SK-N-SH (cell line): ENCODE results near the gene MAGEA9B. TPM values are rescaled to one million over a fixed set of nuclear protein-coding genes. Genes with fewer than 3 reads are reported as not detected.

ENCODE experiments used
- CTCF ChIA-PET: fragments of 300-600, 350-600 bp; formaldehyde crosslinking; extraction: SDS; loops from one replicate; lab custom pipeline; 2021; lab: Yijun Ruan, JAX
- POLR2A ChIA-PET: fragments of 350-600 bp; sonication (Branson Sonifier 250); formaldehyde crosslinking; extraction: SDS; loops from one replicate; lab custom pipeline; 2020; ENCODE audit warnings: antibody characterized with exemption, inconsistent platforms; lab: Yijun Ruan, JAX
- DNase-seq: peaks from one replicate; pipeline ENCODE4 v3.0.0; 2012
- H2AFZ ChIP-seq: fragments of 200-600 bp; sonication (generic); 2 replicates; pipeline ENCODE4 v1.8.1; 2016; ENCODE audit warnings: antibody characterized with exemption, mild to moderate bottlenecking, low read depth
- H3F3A ChIP-seq: fragments of 200-600 bp; sonication (generic); replicated peaks from 2 replicates; pipeline ENCODE3; 2016; ENCODE audit warnings: antibody characterized with exemption, mild to moderate bottlenecking; ENCODE audit not compliant: insufficient read depth
- H3K27ac ChIP-seq, 2 experiments: fragments of 200-500 bp in 1 of 2; fragments of 200-600 bp in 1 of 2; sonication (Bioruptor generic) in 1 of 2; sonication (generic), shearing (Covaris generic) in 1 of 2; 2 replicates each; pipeline versions ENCODE4 v1.5.1 to v1.6.1; 2014 to 2016; ENCODE audit warnings: low read depth in 2 of 2, inconsistent platforms in 1 of 2, low read length in 1 of 2, mild to moderate bottlenecking in 1 of 2, mixed read lengths in 1 of 2
- H3K27me3 ChIP-seq: fragments of 200-600 bp; sonication (generic), shearing (Covaris generic); 2 replicates; pipeline ENCODE4 v1.6.1; 2016; ENCODE audit warnings: mixed run types; ENCODE audit not compliant: insufficient read depth
- H3K36me3 ChIP-seq, 2 experiments: fragments of 200-500 bp in 1 of 2; fragments of 200-600 bp in 1 of 2; sonication (Bioruptor generic) in 1 of 2; sonication (generic) in 1 of 2; replicated peaks in 1 of 2; 2 replicates each; pipeline versions ENCODE3 to v1.5.1; 2014 to 2016; ENCODE audit warnings: low read length in 1 of 2, mild to moderate bottlenecking in 1 of 2; ENCODE audit not compliant: insufficient read depth in 2 of 2, control insufficient read depth in 1 of 2
- H3K4me1 ChIP-seq, 2 experiments: fragments of 200-500 bp in 1 of 2; fragments of 200-600 bp in 1 of 2; sonication (Bioruptor generic) in 1 of 2; sonication (generic), shearing (Covaris generic) in 1 of 2; 2 replicates each; pipeline versions ENCODE4 v1.5.1 to v1.6.1; 2014 to 2016; ENCODE audit warnings: low read depth in 1 of 2, low read length in 1 of 2, mixed run types in 1 of 2; ENCODE audit not compliant: insufficient read depth in 2 of 2, control insufficient read depth in 1 of 2
- H3K4me2 ChIP-seq: fragments of 200-600 bp; sonication (generic), shearing (Covaris generic); 2 replicates; pipeline ENCODE4 v1.6.1; 2017; ENCODE audit warnings: mixed run types
- H3K4me3 ChIP-seq, 2 experiments: fragments of 200-500 bp in 1 of 2; fragments of 200-600 bp in 1 of 2; sonication (Bioruptor generic) in 1 of 2; sonication (generic), shearing (Covaris generic) in 1 of 2; 2 replicates each; pipeline versions ENCODE4 v1.5.1 to v1.8.1; 2014 to 2016; ENCODE audit warnings: low read depth in 2 of 2, inconsistent platforms in 1 of 2, low read length in 1 of 2, mild to moderate bottlenecking in 1 of 2, mixed read lengths in 1 of 2, moderate library complexity in 1 of 2
- H3K79me2 ChIP-seq: fragments of 200-600 bp; sonication (generic); 2 replicates; pipeline ENCODE4 v1.8.1; 2017; ENCODE audit warnings: mild to moderate bottlenecking; ENCODE audit not compliant: insufficient read depth
- H3K9ac ChIP-seq: fragments of 200-600 bp; sonication (generic); 2 replicates; pipeline ENCODE4 v1.6.1; 2017; ENCODE audit warnings: mixed run types
- H3K9me2 ChIP-seq: fragments of 200-600 bp; sonication (generic); 2 replicates; pipeline ENCODE4 v1.6.1; 2017; ENCODE audit warnings: mixed run types
- H3K9me3 ChIP-seq: fragments of 200-600 bp; sonication (generic); 2 replicates; pipeline ENCODE4 v1.6.1; 2017; ENCODE audit warnings: mixed run types, mild to moderate bottlenecking, moderate library complexity
- H4K20me1 ChIP-seq: fragments of 200-600 bp; sonication (generic); 2 replicates; pipeline ENCODE4 v1.6.1; 2017; ENCODE audit warnings: mild to moderate bottlenecking, mixed run types; ENCODE audit not compliant: insufficient read depth
- CHD2 ChIP-seq: fragments of 150-350 bp; IDR thresholded peaks from 2 replicates; pipeline ENCODE4 v1.6.1; 2018; ENCODE audit warnings: low read length; ENCODE audit not compliant: partially characterized antibody
- ELF1 ChIP-seq: IDR thresholded peaks from 2 replicates; pipeline ENCODE4 v1.4.0; 2012
- EP300 ChIP-seq, 2 experiments: IDR thresholded peaks; 2 replicates each; pipeline versions ENCODE4 v1.4.0 to v1.6.1; 2012; ENCODE audit warnings: borderline replicate concordance in 1 of 2, low read depth in 1 of 2, low read length in 1 of 2
- EZH2phosphoT487 ChIP-seq: fragments of 200-600 bp; sonication (generic); IDR thresholded peaks from 2 replicates; pipeline ENCODE4 v1.6.1; 2017; ENCODE audit warnings: low read depth, mixed run types, mild to moderate bottlenecking, antibody characterized with exemption, moderate library complexity, borderline replicate concordance
- FOXJ3 ChIP-seq: sonication (generic); formaldehyde crosslinking; IDR thresholded peaks from 2 replicates; pipeline ENCODE4 v1.5.1; 2020; ENCODE audit warnings: mild to moderate bottlenecking, missing genetic modification reagents
- FOXM1 ChIP-seq: IDR thresholded peaks from 2 replicates; pipeline ENCODE4 v1.4.0; 2012; ENCODE audit warnings: low read depth, mild to moderate bottlenecking
- GABPA ChIP-seq: IDR thresholded peaks from 2 replicates; pipeline ENCODE4 v1.4.0; 2012; ENCODE audit warnings: low read depth, mild to moderate bottlenecking
- GATA2 ChIP-seq: sonication (generic); formaldehyde crosslinking; IDR thresholded peaks from 2 replicates; pipeline ENCODE4 v1.5.0; 2020; ENCODE audit warnings: mild to moderate bottlenecking, missing genetic modification reagents
- JUND ChIP-seq: IDR thresholded peaks from 2 replicates; pipeline ENCODE4 v1.4.0; 2012
- NRF1 ChIP-seq: IDR thresholded peaks from 2 replicates; pipeline ENCODE4 v1.6.1; 2012; ENCODE audit warnings: low read depth, mild to moderate bottlenecking, low read length
- POLR2AphosphoS5 ChIP-seq: IDR thresholded peaks from 2 replicates; pipeline ENCODE4 v1.6.1; 2012; ENCODE audit warnings: low read depth, low read length
- RCOR1 ChIP-seq: fragments of 150-350 bp; IDR thresholded peaks from 2 replicates; pipeline ENCODE4 v1.6.1; 2017; ENCODE audit warnings: antibody characterized with exemption, low read length
- SMC3 ChIP-seq: IDR thresholded peaks from 2 replicates; pipeline ENCODE4 v1.6.1; 2012; ENCODE audit warnings: low read depth, low read length, improper control_type of control experiment
- TAF1 ChIP-seq: IDR thresholded peaks from 2 replicates; pipeline ENCODE4 v1.6.1; 2012; ENCODE audit warnings: low read depth, mild to moderate bottlenecking, low read length, moderate library complexity, borderline replicate concordance
- TCF12 ChIP-seq: IDR thresholded peaks from 2 replicates; pipeline ENCODE4 v1.4.0; 2012
- YY1 ChIP-seq: IDR thresholded peaks from 2 replicates; pipeline ENCODE4 v1.4.0; 2012; ENCODE audit warnings: low read depth, mild to moderate bottlenecking
- WGBS: methylation state at CpG from one replicate; pipeline ENCODE4 v1.1.6; 2017; ENCODE audit warnings: low lambda C conversion rate; 5-methylcytosine and 5-hydroxymethylcytosine counted together
- polyA plus RNA-seq, 3 experiments: library from polyadenylated mRNA; depleted of rRNA; stranded (reverse); fragments of >200 nt; gene quantifications; 2 replicates each; pipeline ENCODE4 v1.2.3, GENCODE V29; 2012
- TF ChIP-seq, protein P1 (sequence below): IDR thresholded peaks from 2 replicates; pipeline ENCODE4 v1.4.0; 2012; ENCODE audit warnings: low read depth, borderline replicate concordance
- TF ChIP-seq, protein P2 (sequence below): IDR thresholded peaks from 2 replicates; pipeline ENCODE4; 2012
- TF ChIP-seq, protein P3 (sequence below): IDR thresholded peaks from 2 replicates; pipeline ENCODE4 v1.4.0; 2012; ENCODE audit warnings: low read depth, borderline replicate concordance
- TF ChIP-seq, protein P4 (sequence below): fragments of 150-350 bp; IDR thresholded peaks from 2 replicates; pipeline ENCODE4 v1.6.1; 2016; ENCODE audit warnings: mild to moderate bottlenecking, low read depth, low read length
- TF ChIP-seq, protein P5 (sequence below): fragments of 200-600 bp; sonication (generic); IDR thresholded peaks from 2 replicates; pipeline ENCODE4 v1.6.1; 2017; ENCODE audit warnings: antibody characterized with exemption, mild to moderate bottlenecking, moderate library complexity

The MAGEA9B gene
- polyA plus RNA-seq, 1 of the 3 experiments (the other 2 are of a cell fraction): 0.38 TPM

DNA sequence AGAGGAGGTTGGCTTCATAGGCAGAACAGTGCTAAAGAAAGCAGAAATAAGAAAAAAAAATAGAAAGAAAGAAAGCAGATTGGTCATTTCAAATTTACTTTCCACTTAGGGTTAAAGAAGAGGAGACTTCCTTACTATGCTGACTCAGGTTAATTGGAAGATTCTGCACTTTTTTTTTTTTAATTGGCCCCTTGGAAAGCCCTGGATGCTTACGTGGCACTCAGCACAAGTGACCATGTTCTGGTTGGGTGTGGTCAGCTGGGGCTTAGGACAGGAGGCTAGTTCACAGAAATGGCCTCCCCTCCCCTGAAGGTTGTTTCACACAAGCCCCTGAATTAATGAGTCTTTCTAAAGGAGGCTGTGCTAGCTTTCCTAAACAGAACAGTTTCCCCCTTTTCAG lies 14.5 kb downstream of the MAGEA9B start:
- Histone ChIP-seq H3K9ac (no peak overlapping the region), H3K27ac (peak overlapping the region in 1 of 2 experiments; percentile 35; a peak in 2 of 4 replicates), H3K9me2 (no peaks in the 10 kb centered on the region), H4K20me1 (no peaks in the 10 kb centered on the region), H3K9me3 (no peaks in the 10 kb centered on the region), H3K36me3 (no peaks in the 10 kb centered on the region), H3K79me2 (no peaks in the 10 kb centered on the region), H3K4me3 (no peak overlapping the region), H3K27me3 (no peaks in the 10 kb centered on the region; the same call in 1 of the 2 replicates), H2AFZ (no peak overlapping the region), H3K4me2 (no peak overlapping the region), H3K4me1 (no peaks in the 10 kb centered on the region), H3F3A (no peaks in the 10 kb centered on the region)
- no peak for DNase-seq
- TF ChIP-seq JUND (no peak), FOXM1 (no peak), SMC3 (no peak), EZH2phosphoT487 (no peak), YY1 (no peak), EP300 (IDR thresholded peaks at IDR 0.05; ENCODE audit: borderline replicate concordance in 1 of 2, low read depth in 1 of 2, low read length in 1 of 2) (no peak), POLR2AphosphoS5 (no peak), CHD2 (no peak), TAF1 (no peak), FOXJ3 (CRISPR knock-in tag) (no peak), GABPA (no peak), ELF1 (no peak), RCOR1 (no peak)
- TF ChIP-seq, protein P1, sequence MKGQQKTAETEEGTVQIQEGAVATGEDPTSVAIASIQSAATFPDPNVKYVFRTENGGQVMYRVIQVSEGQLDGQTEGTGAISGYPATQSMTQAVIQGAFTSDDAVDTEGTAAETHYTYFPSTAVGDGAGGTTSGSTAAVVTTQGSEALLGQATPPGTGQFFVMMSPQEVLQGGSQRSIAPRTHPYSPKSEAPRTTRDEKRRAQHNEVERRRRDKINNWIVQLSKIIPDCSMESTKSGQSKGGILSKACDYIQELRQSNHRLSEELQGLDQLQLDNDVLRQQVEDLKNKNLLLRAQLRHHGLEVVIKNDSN: no peak
- 18% methylated on average over 1 of the region's 1 CpG for WGBS
- POLR2A ChIA-PET: no interaction called here
- CTCF ChIA-PET: no interaction called here

DNA sequence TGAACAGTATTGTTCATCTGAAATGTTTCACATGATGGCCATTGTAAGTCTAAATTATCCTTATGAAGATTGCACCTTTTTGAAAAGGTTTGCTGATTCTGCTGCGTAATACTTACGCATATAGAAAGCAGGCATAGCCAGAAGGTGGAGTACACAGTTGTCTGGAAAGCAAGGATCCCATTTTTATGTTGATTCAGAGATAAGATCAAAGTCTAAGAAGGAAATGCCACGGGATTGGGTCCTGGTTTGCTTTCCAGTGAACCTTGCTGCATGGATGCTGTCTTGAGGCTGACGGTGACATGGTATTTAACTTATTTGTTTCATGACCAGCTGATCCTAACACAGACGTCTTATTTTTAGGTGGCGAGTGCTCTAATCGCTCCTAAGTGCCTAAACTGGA lies 15.5 kb downstream of the MAGEA9B start:
- H3K27ac ChIP-seq: no peak overlapping the region
- TF ChIP-seq, protein P2, sequence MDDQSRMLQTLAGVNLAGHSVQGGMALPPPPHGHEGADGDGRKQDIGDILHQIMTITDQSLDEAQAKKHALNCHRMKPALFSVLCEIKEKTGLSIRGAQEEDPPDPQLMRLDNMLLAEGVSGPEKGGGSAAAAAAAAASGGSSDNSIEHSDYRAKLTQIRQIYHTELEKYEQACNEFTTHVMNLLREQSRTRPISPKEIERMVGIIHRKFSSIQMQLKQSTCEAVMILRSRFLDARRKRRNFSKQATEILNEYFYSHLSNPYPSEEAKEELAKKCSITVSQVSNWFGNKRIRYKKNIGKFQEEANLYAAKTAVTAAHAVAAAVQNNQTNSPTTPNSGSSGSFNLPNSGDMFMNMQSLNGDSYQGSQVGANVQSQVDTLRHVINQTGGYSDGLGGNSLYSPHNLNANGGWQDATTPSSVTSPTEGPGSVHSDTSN: no peak
- TF ChIP-seq, protein P3, sequence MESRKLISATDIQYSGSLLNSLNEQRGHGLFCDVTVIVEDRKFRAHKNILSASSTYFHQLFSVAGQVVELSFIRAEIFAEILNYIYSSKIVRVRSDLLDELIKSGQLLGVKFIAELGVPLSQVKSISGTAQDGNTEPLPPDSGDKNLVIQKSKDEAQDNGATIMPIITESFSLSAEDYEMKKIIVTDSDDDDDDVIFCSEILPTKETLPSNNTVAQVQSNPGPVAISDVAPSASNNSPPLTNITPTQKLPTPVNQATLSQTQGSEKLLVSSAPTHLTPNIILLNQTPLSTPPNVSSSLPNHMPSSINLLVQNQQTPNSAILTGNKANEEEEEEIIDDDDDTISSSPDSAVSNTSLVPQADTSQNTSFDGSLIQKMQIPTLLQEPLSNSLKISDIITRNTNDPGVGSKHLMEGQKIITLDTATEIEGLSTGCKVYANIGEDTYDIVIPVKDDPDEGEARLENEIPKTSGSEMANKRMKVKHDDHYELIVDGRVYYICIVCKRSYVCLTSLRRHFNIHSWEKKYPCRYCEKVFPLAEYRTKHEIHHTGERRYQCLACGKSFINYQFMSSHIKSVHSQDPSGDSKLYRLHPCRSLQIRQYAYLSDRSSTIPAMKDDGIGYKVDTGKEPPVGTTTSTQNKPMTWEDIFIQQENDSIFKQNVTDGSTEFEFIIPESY: no peak
- TF ChIP-seq, protein P4, sequence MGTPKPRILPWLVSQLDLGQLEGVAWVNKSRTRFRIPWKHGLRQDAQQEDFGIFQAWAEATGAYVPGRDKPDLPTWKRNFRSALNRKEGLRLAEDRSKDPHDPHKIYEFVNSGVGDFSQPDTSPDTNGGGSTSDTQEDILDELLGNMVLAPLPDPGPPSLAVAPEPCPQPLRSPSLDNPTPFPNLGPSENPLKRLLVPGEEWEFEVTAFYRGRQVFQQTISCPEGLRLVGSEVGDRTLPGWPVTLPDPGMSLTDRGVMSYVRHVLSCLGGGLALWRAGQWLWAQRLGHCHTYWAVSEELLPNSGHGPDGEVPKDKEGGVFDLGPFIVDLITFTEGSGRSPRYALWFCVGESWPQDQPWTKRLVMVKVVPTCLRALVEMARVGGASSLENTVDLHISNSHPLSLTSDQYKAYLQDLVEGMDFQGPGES: no peak
- no peak for TF ChIP-seq FOXM1
- no peak for TF ChIP-seq GATA2 (CRISPR knock-in tag)
- no peak for TF ChIP-seq TCF12
- no peak for TF ChIP-seq EP300 (IDR thresholded peaks at IDR 0.05; ENCODE audit: borderline replicate concordance in 1 of 2, low read depth in 1 of 2, low read length in 1 of 2)
- TF ChIP-seq NRF1: no peak
- TF ChIP-seq, protein P5, sequence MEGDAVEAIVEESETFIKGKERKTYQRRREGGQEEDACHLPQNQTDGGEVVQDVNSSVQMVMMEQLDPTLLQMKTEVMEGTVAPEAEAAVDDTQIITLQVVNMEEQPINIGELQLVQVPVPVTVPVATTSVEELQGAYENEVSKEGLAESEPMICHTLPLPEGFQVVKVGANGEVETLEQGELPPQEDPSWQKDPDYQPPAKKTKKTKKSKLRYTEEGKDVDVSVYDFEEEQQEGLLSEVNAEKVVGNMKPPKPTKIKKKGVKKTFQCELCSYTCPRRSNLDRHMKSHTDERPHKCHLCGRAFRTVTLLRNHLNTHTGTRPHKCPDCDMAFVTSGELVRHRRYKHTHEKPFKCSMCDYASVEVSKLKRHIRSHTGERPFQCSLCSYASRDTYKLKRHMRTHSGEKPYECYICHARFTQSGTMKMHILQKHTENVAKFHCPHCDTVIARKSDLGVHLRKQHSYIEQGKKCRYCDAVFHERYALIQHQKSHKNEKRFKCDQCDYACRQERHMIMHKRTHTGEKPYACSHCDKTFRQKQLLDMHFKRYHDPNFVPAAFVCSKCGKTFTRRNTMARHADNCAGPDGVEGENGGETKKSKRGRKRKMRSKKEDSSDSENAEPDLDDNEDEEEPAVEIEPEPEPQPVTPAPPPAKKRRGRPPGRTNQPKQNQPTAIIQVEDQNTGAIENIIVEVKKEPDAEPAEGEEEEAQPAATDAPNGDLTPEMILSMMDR: no peak
- no peak for TF ChIP-seq CHD2
- TF ChIP-seq ELF1: no peak
- H4K20me1 ChIP-seq: no peaks in the 10 kb centered on the region
- no peaks in the 10 kb centered on the region for H3F3A ChIP-seq
- H2AFZ ChIP-seq: no peak overlapping the region; the same call in 1 of the 2 replicates
- H3K4me1 ChIP-seq: no peaks in the 10 kb centered on the region
- H3K9me2 ChIP-seq: no peaks in the 10 kb centered on the region
- POLR2A ChIA-PET: no interaction called here
- CTCF ChIA-PET: no interaction called here
- H3K79me2 ChIP-seq: no peaks in the 10 kb centered on the region
- H3K4me3 ChIP-seq: no peak overlapping the region
- H3K36me3 ChIP-seq: no peaks in the 10 kb centered on the region
- WGBS: 15% methylated on average over 7 of the region's 7 CpGs
- no peak for DNase-seq
- H3K27me3 ChIP-seq: peaks cover 8% of the 10 kb centered on the region; the same call in 1 of the 2 replicates
- H3K4me2 ChIP-seq: no peak overlapping the region
- H3K9me3 ChIP-seq: no peaks in the 10 kb centered on the region
- H3K9ac ChIP-seq: no peak overlapping the region
